ENCODE results near the gene ZNF106. TPM values are rescaled to one million over a fixed set of nuclear protein-coding genes. Genes with fewer than 3 reads are reported as not detected.

The ZNF106 gene
- polyA plus RNA-seq, 3 donors: 29.0 to 121 (median 69.2) TPM

DNA sequence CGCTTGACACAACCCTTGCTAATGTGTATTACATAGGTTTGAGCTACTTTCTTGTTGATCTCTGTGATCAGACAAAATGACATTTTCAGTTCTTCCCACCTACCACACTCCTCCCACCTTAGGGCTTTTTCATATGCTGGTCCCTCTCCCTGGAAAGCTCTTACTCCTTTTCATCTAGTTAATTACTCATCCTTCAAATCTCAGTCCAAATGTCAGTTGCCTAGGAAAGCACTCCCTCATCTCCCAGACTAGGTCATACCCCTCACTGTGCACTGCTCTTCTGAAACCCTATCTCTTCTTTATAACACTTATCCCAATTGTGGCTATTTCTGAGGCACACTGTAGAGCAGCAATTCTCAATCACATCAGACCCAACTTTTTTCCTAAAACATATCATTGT lies 7.3 kb downstream of the ZNF106 start:
- no peak overlapping the region for H3K4me2 ChIP-seq (replicated peaks; ENCODE audit: extremely low read depth, low read length, poor library complexity, severe bottlenecking)
- no peak overlapping the region for H3K9ac ChIP-seq (ENCODE audit: insufficient read depth, low read length, poor library complexity, severe bottlenecking)
- Mint-ChIP-seq H3K27ac (peak overlapping the region in 2 of 7 donors; percentile 66 to 67), H3K36me3 (peaks cover 26 to 44% of the 10 kb centered on the region in 2 donors), H3K4me1 (peaks cover 19% of the 10 kb centered on the region), H3K4me3 (no peak overlapping the region), H3K9me3 (peaks cover 0 to 2% (median 1%) of the 10 kb centered on the region in 7 donors), H3K27me3 (ENCODE audit: low read depth in 3 of 3) (peaks cover 0 to 2% (median 0%) of the 10 kb centered on the region in 3 donors)
- 100% methylated on average over 1 of the region's 1 CpG for WGBS (ENCODE audit: insufficient coverage)
- no peak overlapping the region for H2AFZ ChIP-seq (ENCODE audit: insufficient read depth, low read depth, low read length, poor library complexity, severe bottlenecking)
- no peak overlapping the region for H3K27ac ChIP-seq (ENCODE audit: low read depth in 1 of 2, low read length in 2 of 2)
- TF ChIP-seq, protein P1, sequence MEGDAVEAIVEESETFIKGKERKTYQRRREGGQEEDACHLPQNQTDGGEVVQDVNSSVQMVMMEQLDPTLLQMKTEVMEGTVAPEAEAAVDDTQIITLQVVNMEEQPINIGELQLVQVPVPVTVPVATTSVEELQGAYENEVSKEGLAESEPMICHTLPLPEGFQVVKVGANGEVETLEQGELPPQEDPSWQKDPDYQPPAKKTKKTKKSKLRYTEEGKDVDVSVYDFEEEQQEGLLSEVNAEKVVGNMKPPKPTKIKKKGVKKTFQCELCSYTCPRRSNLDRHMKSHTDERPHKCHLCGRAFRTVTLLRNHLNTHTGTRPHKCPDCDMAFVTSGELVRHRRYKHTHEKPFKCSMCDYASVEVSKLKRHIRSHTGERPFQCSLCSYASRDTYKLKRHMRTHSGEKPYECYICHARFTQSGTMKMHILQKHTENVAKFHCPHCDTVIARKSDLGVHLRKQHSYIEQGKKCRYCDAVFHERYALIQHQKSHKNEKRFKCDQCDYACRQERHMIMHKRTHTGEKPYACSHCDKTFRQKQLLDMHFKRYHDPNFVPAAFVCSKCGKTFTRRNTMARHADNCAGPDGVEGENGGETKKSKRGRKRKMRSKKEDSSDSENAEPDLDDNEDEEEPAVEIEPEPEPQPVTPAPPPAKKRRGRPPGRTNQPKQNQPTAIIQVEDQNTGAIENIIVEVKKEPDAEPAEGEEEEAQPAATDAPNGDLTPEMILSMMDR (IDR thresholded peaks at IDR 0.05): no peak
- peaks cover 16 to 55% of the 10 kb centered on the region in 2 donors for H3K36me3 ChIP-seq (replicated peaks in 1 of 2; ENCODE audit: control insufficient read depth in 1 of 2, insufficient read depth in 2 of 2, low read length in 2 of 2)
- no peaks in the 10 kb centered on the region for H3K27me3 ChIP-seq (ENCODE audit: control insufficient read depth in 2 of 2, insufficient read depth in 2 of 2, low read length in 2 of 2)
- H4K20me1 ChIP-seq (ENCODE audit: insufficient read depth, low read length): peaks cover 100% of the 10 kb centered on the region
- H3K9me3 ChIP-seq (replicated peaks in 1 of 2; ENCODE audit: control insufficient read depth in 1 of 2, insufficient read depth in 1 of 2, low read length in 2 of 2): no peaks in the 10 kb centered on the region
- no peak overlapping the region for H3K4me3 ChIP-seq (replicated peaks in 1 of 3; ENCODE audit: low read depth in 2 of 3, low read length in 3 of 3)
- H3K79me2 ChIP-seq (ENCODE audit: insufficient read depth, low read length): peaks cover 100% of the 10 kb centered on the region
- no peak for DNase-seq
- intact Hi-C loops (cut with micrococcal nuclease): no loop called here
- peaks cover 9 to 16% of the 10 kb centered on the region in 2 donors for H3K4me1 ChIP-seq (ENCODE audit: control insufficient read depth in 1 of 2, insufficient read depth in 2 of 2, low read length in 2 of 2)

DNA sequence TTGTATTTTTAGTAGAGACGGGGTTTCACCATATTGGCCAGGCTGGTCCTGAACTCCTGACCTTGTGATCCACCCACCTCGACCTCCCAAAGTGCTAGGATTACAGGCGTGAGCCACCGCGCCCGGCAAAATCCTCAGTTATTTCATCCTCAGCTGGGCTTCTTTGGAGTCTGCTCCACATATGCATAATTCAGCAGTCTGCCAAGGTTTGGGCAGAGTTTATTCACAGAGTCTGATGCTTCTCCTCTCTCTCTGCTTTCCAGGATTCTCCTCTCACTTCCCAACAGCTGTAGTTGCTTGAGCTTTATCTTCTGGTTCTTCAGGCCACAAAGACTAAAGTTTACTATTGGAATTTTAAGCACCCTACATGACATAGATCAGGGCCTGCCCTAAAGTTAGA lies 8.2 kb downstream of the ZNF106 start:
- Mint-ChIP-seq H3K4me1 (peaks cover 10% of the 10 kb centered on the region), H3K27me3 (ENCODE audit: low read depth in 3 of 3) (peaks cover 0 to 2% (median 0%) of the 10 kb centered on the region in 3 donors), H3K4me3 (no peak overlapping the region), H3K36me3 (peaks cover 23 to 48% of the 10 kb centered on the region in 2 donors), H3K9me3 (peaks cover 0 to 2% (median 1%) of the 10 kb centered on the region in 7 donors), H3K27ac (peak overlapping the region in 1 of 7 donors; percentile 64)
- TF ChIP-seq, protein P1 (IDR thresholded peaks at IDR 0.05): no peak
- H3K36me3 ChIP-seq (replicated peaks in 1 of 2; ENCODE audit: control insufficient read depth in 1 of 2, insufficient read depth in 2 of 2, low read length in 2 of 2): peaks cover 16 to 51% of the 10 kb centered on the region in 2 donors
- intact Hi-C loops (cut with micrococcal nuclease): no loop called here
- H3K4me3 ChIP-seq (replicated peaks in 1 of 3; ENCODE audit: low read depth in 2 of 3, low read length in 3 of 3): no peak overlapping the region
- no peaks in the 10 kb centered on the region for H3K27me3 ChIP-seq (ENCODE audit: control insufficient read depth in 2 of 2, insufficient read depth in 2 of 2, low read length in 2 of 2)
- no peak overlapping the region for H3K4me2 ChIP-seq (replicated peaks; ENCODE audit: extremely low read depth, low read length, poor library complexity, severe bottlenecking)
- peak overlapping the region in 1 of 2 donors; percentile 6 for H3K27ac ChIP-seq (ENCODE audit: low read depth in 1 of 2, low read length in 2 of 2)
- no peak overlapping the region for H2AFZ ChIP-seq (ENCODE audit: insufficient read depth, low read depth, low read length, poor library complexity, severe bottlenecking)
- H3K79me2 ChIP-seq (ENCODE audit: insufficient read depth, low read length): peaks cover 100% of the 10 kb centered on the region
- 99% methylated on average over 6 of the region's 6 CpGs for WGBS (ENCODE audit: insufficient coverage)
- H4K20me1 ChIP-seq (ENCODE audit: insufficient read depth, low read length): peaks cover 100% of the 10 kb centered on the region
- H3K9me3 ChIP-seq (replicated peaks in 1 of 2; ENCODE audit: control insufficient read depth in 1 of 2, insufficient read depth in 1 of 2, low read length in 2 of 2): no peaks in the 10 kb centered on the region
- H3K4me1 ChIP-seq (ENCODE audit: control insufficient read depth in 1 of 2, insufficient read depth in 2 of 2, low read length in 2 of 2): peaks cover 2 to 6% of the 10 kb centered on the region in 2 donors
- H3K9ac ChIP-seq (ENCODE audit: insufficient read depth, low read length, poor library complexity, severe bottlenecking): no peak overlapping the region
- no peak for DNase-seq

All from CD14-positive monocyte (primary cell).